SK-N-SH treated with all-trans-retinoic acid at 6 μM for 48 hours (cell line): ENCODE results near the gene TRMT2B.

ENCODE experiments used
- GLIS3 ChIP-seq: fragments of 250-450 bp; sonication (Bioruptor Pico); IDR thresholded peaks from 2 replicates; pipeline ENCODE4 v1.5.0; 2020; ENCODE audit warnings: mild to moderate bottlenecking, moderate library complexity
- ISL1 ChIP-seq: fragments of 250-450 bp; sonication (Bioruptor Pico); IDR thresholded peaks from 2 replicates; pipeline ENCODE4 v2.1.2; 2022; ENCODE audit warnings: mild to moderate bottlenecking, moderate library complexity
- TCF4 ChIP-seq: fragments of 250-450 bp; sonication (Bioruptor Pico); IDR thresholded peaks from 2 replicates; pipeline ENCODE4 v1.8.0; 2021; ENCODE audit warnings: mild to moderate bottlenecking, moderate library complexity, borderline replicate concordance

- no peak for TF ChIP-seq GLIS3 (CRISPR knock-in tag)
- no peak for TF ChIP-seq ISL1 (CRISPR knock-in tag)
- TF ChIP-seq TCF4 = no peak
Observed at GRCh38 chrX:101062176-101062575, 10.3 kb upstream of the TRMT2B start.
